ENCODE measurements around the gene ARMH1.

GRCh38 chr1:44713321-44713781, 38.8 kb downstream of the ARMH1 start:
- no peak for TF ChIP-seq CTCF (IDR thresholded peaks at IDR 0.05; ENCODE audit: low read length)
- no peak for TF ChIP-seq EZH2 (optimal IDR thresholded peaks at IDR 0.05; ENCODE audit: low read depth, low read length)
